Cardiac atrium fibroblast (primary cell): ENCODE measurements around the gene IAH1. TPM values are rescaled to one million over a fixed set of nuclear protein-coding genes. Genes with fewer than 3 reads are reported as not detected.

Experiments
- total RNA-seq: library from RNA; depleted of rRNA; stranded (reverse); fragments of >200 nt; gene quantifications from 2 replicates; pipeline ENCODE4 v1.2.3, GENCODE V29; 2015

Gene IAH1
- total RNA-seq, result 50.5 and 52.5 TPM in 2 replicates

GRCh38 chr2:9474361-9475057 lies at the start of gene IAH1:
Gene IAH1, plus strand, starts transcription at chr2:9474551. Its CDS starts 16 bp downstream, at chr2:9474567.

Other genes with a start within 250 kb of the IAH1 start
- gene ITGB1BP1, start 51.0 kb upstream of the IAH1 start, total RNA-seq, result 58.3 and 69.7 TPM in 2 replicates
- gene CPSF3, start 50.9 kb upstream of the IAH1 start, total RNA-seq, result 24.6 and 24.9 TPM in 2 replicates
- 23.6 and 29.3 TPM in 2 replicates for gene ADAM17, start 81.3 kb downstream of the IAH1 start, total RNA-seq
- 183 and 236 TPM in 2 replicates for gene YWHAQ, start 156.4 kb downstream of the IAH1 start, total RNA-seq